GM12873 (cell line): ENCODE results near the gene CYP4F22.

ENCODE experiments used
- CTCF ChIP-seq: IDR thresholded peaks from 2 replicates; pipeline ENCODE4 v1.5.1; 2012; ENCODE audit warnings: low read depth, mild to moderate bottlenecking, moderate library complexity, low read length, control low read depth; ENCODE audit not compliant: insufficient read depth; ENCODE audit errors: missing control alignments

CYP4F22 gene

DNA sequence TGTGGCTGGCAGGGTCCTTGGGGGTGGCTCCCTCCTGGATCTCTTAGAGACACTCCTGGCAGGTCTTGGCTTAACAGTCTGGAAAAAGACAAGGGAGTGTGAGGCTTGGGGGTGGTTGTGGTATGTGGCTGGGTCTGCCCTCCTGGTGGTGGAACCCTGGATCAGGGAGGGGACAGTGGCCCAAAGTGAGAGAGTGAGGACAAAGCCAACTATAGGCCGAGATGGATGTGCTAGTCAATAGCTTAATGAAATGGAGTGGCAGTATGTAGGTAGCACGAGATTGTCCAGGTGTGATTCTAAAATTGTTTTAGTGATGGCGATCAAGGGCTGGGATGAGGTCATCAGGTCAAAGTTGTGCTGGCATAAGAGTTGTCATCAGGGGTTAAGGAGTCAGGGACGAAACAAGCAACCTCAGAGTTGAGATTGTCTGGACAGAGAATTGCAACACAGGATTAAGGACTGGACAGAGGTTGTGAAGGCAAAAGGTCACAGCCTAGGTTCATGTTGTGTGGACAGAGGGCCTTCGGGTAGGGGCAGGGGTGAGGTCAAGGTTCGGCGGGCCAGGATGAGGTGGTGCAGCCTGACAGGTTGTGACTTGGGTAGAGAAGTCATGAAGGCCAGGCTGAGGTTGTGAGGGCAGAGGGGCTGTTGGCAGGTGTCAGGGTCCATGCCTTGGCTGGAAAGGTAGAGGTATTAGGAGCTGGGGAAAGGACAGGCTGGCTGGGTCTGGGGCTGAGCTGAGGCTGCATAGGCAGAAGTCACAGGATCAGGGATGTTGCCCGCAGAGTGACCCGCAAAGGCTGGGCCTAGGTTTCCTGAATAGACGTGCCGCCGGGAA lies 39.4 kb upstream of the CYP4F22 start:
- TF ChIP-seq CTCF, result no peak

- no peak for TF ChIP-seq CTCF
Observed at GRCh38 chr19:15469513-15470297, 38.6 kb upstream of the CYP4F22 start.

GRCh38 chr19:15471639-15472101 lies 36.7 kb upstream of the CYP4F22 start:
- TF ChIP-seq CTCF, result no peak

- TF ChIP-seq CTCF, result no peak
Observed at GRCh38 chr19:15475169-15475568, 33.2 kb upstream of the CYP4F22 start.

GRCh38 chr19:15475611-15476010 lies 32.7 kb upstream of the CYP4F22 start:
- TF ChIP-seq CTCF, result no peak

- no peak for TF ChIP-seq CTCF
Observed at GRCh38 chr19:15476325-15476724, 32.0 kb upstream of the CYP4F22 start.
